OCI-LY7 (cell line): Measurements from ENCODE around the gene MAST2.

ENCODE experiments used
- EZH2phosphoT487 ChIP-seq: fragments of 200-600 bp; sonication (generic); IDR thresholded peaks from 2 replicates; pipeline ENCODE4 v1.6.1; 2018; ENCODE audit warnings: low read depth, borderline replicate concordance, mild to moderate bottlenecking, mixed run types, antibody characterized with exemption, low read length, moderate library complexity, mixed read lengths
- TF ChIP-seq, protein P1 (sequence below): fragments of 200-600 bp; sonication (generic); conservative IDR thresholded peaks from 2 replicates; pipeline ENCODE4 v1.5.1; 2014; ENCODE audit warnings: mild to moderate bottlenecking, antibody characterized with exemption, low read length, moderate library complexity, mixed read lengths

DNA sequence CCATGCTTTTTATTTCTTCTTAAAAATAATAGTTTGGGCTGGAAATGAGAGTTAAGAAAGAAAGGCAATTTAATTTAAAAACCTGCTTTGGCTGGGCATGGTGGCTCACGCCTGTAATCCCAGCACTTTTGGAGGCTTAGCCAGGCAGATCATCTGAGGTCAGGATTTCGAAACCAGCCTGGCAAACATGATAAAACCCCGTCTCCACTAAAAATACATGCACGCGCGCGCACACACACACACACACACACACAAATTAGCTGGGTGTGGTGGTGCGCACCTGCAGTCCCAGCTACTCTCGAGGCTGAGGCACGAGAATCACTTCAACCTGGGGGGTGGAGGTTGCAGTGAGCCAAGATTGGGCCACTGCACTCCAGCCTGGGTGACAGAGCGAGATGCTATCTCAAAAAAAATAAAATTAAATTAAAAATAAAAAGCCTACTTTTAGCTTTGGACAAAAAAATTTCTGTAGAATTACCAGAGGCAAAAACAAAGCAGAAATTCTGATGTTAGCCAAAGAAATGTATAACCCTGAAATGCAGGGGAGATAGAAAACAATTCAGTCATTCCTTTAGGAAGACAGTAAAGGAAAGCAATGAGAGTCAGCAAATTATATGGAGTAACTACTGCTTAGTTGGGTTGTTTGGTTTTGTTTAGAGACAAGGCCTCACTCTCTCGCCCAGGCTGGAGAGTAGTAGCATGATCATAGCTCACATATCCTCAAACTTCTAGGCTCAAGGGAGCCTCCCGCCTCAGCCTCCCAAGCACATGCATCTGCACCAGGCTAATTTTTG lies 37.2 kb upstream of the MAST2 start:
- no peak for TF ChIP-seq EZH2phosphoT487
- TF ChIP-seq, protein P1, sequence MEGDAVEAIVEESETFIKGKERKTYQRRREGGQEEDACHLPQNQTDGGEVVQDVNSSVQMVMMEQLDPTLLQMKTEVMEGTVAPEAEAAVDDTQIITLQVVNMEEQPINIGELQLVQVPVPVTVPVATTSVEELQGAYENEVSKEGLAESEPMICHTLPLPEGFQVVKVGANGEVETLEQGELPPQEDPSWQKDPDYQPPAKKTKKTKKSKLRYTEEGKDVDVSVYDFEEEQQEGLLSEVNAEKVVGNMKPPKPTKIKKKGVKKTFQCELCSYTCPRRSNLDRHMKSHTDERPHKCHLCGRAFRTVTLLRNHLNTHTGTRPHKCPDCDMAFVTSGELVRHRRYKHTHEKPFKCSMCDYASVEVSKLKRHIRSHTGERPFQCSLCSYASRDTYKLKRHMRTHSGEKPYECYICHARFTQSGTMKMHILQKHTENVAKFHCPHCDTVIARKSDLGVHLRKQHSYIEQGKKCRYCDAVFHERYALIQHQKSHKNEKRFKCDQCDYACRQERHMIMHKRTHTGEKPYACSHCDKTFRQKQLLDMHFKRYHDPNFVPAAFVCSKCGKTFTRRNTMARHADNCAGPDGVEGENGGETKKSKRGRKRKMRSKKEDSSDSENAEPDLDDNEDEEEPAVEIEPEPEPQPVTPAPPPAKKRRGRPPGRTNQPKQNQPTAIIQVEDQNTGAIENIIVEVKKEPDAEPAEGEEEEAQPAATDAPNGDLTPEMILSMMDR, result no peak
